MG63 (cell line): ENCODE data around the gene PAPPA2. TPM values are rescaled to one million over a fixed set of nuclear protein-coding genes. Genes with fewer than 3 reads are reported as not detected.

Experiments
- DNase-seq: peaks from one replicate; pipeline ENCODE4 v3.0.0-alpha.2; 2020
- H3K27me3 ChIP-seq: fragments of 250-450 bp; sonication (Bioruptor Pico); 2 replicates; pipeline ENCODE4 v1.5.1; 2020; ENCODE audit warnings: mild to moderate bottlenecking, moderate library complexity
- H3K36me3 ChIP-seq: fragments of 250-450 bp; sonication (Bioruptor Pico); 2 replicates; pipeline ENCODE4 v1.5.1; 2020; ENCODE audit warnings: mild to moderate bottlenecking, moderate library complexity
- H3K4me3 ChIP-seq: fragments of 250-450 bp; sonication (Bioruptor Pico); 2 replicates; pipeline ENCODE4 v1.5.1; 2020; ENCODE audit warnings: mild to moderate bottlenecking, moderate library complexity
- H3K9me3 ChIP-seq: fragments of 250-450 bp; sonication (Bioruptor Pico); 2 replicates; pipeline ENCODE4 v1.5.1; 2020; ENCODE audit warnings: mild to moderate bottlenecking, moderate library complexity
- total RNA-seq: library from RNA; depleted of rRNA; stranded (reverse); fragments of >200 nt; shearing (Covaris generic); gene quantifications from 2 replicates; pipeline ENCODE4 v1.2.3, GENCODE V29; 2014; ENCODE audit warnings: low replicate concordance

Gene PAPPA2
- total RNA-seq, 1 experiment from 2014 or later, result 0.53 TPM

- peaks cover 3% of the 10 kb centered on the region; the same call in 1 of the 2 replicates for H3K27me3 ChIP-seq
- H3K4me3 ChIP-seq, result no peak overlapping the region
- H3K9me3 ChIP-seq, result no peaks in the 10 kb centered on the region
- no peaks in the 10 kb centered on the region for H3K36me3 ChIP-seq
- DNase-seq, result no peak
These were observed 421.9 kb downstream of the PAPPA2 start for GRCh38 chr1:176884911-176885310.

GRCh38 chr1:176885341-176885740 is 422.4 kb downstream of the PAPPA2 start:
- Histone ChIP-seq H3K4me3 (no peak overlapping the region), H3K27me3 (peaks cover 3% of the 10 kb centered on the region; the same call in 1 of the 2 replicates), H3K36me3 (no peaks in the 10 kb centered on the region), H3K9me3 (no peaks in the 10 kb centered on the region)
- DNase-seq, result no peak

GRCh38 chr1:176885751-176886150 is 422.8 kb downstream of the PAPPA2 start:
- Histone ChIP-seq H3K36me3 (no peaks in the 10 kb centered on the region), H3K9me3 (no peaks in the 10 kb centered on the region), H3K27me3 (peaks cover 3% of the 10 kb centered on the region; the same call in 1 of the 2 replicates), H3K4me3 (no peak overlapping the region)
- DNase-seq, result no peak

- Histone ChIP-seq H3K36me3 (no peaks in the 10 kb centered on the region), H3K27me3 (no peaks in the 10 kb centered on the region), H3K4me3 (no peak overlapping the region), H3K9me3 (no peaks in the 10 kb centered on the region)
- no peak for DNase-seq
These were observed 425.6 kb downstream of the PAPPA2 start for GRCh38 chr1:176888471-176889032.

- Histone ChIP-seq H3K9me3 (no peaks in the 10 kb centered on the region), H3K27me3 (peaks cover 15% of the 10 kb centered on the region), H3K4me3 (no peak overlapping the region)
These were observed 430.8 kb downstream of the PAPPA2 start for GRCh38 chr1:176893625-176894352.

GRCh38 chr1:176894450-176894849 is 431.5 kb downstream of the PAPPA2 start:
- Histone ChIP-seq H3K4me3 (no peak overlapping the region), H3K9me3 (no peaks in the 10 kb centered on the region), H3K36me3 (no peaks in the 10 kb centered on the region), H3K27me3 (peaks cover 15% of the 10 kb centered on the region)
- no peak for DNase-seq

More at GRCh38 chr1:176893625-176894352, 430.8 kb downstream of the PAPPA2 start:
- no peak for DNase-seq
- H3K36me3 ChIP-seq, result no peaks in the 10 kb centered on the region
